Neuronal stem cell (in vitro differentiated cells): Measurements from ENCODE around the gene DLD.

Source experiments
- DNase-seq: peaks from one replicate; pipeline ENCODE4 v3.0.0-alpha.2; 2013; ENCODE audit warnings: low spot score
- H2AFZ ChIP-seq: one replicate; pipeline ENCODE4 v1.6.1; 2013; ENCODE audit warnings: mild to moderate bottlenecking, low read length, inconsistent platforms
- H2AK5ac ChIP-seq: 2 replicates; pipeline ENCODE4 v1.6.1; 2013; ENCODE audit warnings: low read depth, mild to moderate bottlenecking, inconsistent platforms, low read length, moderate library complexity, mixed read lengths
- H2BK120ac ChIP-seq: 2 replicates; pipeline ENCODE4 v1.6.1; 2013; ENCODE audit warnings: low read depth, mild to moderate bottlenecking, inconsistent platforms, low read length, moderate library complexity, mixed read lengths
- H2BK12ac ChIP-seq: one replicate; pipeline ENCODE4 v1.6.1; 2013; ENCODE audit warnings: low read length, inconsistent platforms
- H2BK15ac ChIP-seq: 2 replicates; pipeline ENCODE4 v1.6.1; 2013; ENCODE audit warnings: mild to moderate bottlenecking, low read length, inconsistent platforms, mixed read lengths
- H2BK5ac ChIP-seq: one replicate; pipeline ENCODE4 v1.6.1; 2013; ENCODE audit warnings: inconsistent platforms, mild to moderate bottlenecking, low read length, moderate library complexity
- H3K14ac ChIP-seq: one replicate; pipeline ENCODE4 v1.6.1; 2013; ENCODE audit warnings: low read length, inconsistent platforms
- H3K18ac ChIP-seq: 2 replicates; pipeline ENCODE4 v1.6.1; 2013; ENCODE audit warnings: low read length, inconsistent platforms
- H3K23ac ChIP-seq: 2 replicates; pipeline ENCODE4 v1.6.1; 2013; ENCODE audit warnings: low read depth, mild to moderate bottlenecking, mixed read lengths, low read length, inconsistent platforms; ENCODE audit not compliant: poor library complexity
- H3K27ac ChIP-seq: replicated peaks from 3 replicates; pipeline ENCODE4 v1.5.1; 2013; ENCODE audit warnings: low read length, inconsistent platforms
- H3K27me3 ChIP-seq, 3 experiments: 2 replicates each; pipeline ENCODE4 v1.6.1; 2013; ENCODE audit warnings: low read length in 3 of 3, mild to moderate bottlenecking in 2 of 3, inconsistent platforms in 1 of 3, low read depth in 1 of 3, mixed read lengths in 1 of 3, moderate library complexity in 1 of 3; ENCODE audit not compliant: control insufficient read depth in 3 of 3, insufficient read depth in 3 of 3
- H3K36me3 ChIP-seq, 2 donors: replicated peaks in 1 of 2; 2 replicates each; pipeline ENCODE4 v1.6.1; 2013; ENCODE audit warnings: low read length in 2 of 2; ENCODE audit not compliant: control insufficient read depth in 2 of 2, insufficient read depth in 2 of 2
- H3K4ac ChIP-seq: 2 replicates; pipeline ENCODE4 v1.6.1; 2013; ENCODE audit warnings: inconsistent platforms, mild to moderate bottlenecking, low read length, moderate library complexity
- H3K4me1 ChIP-seq, 2 donors: 1 replicate in 1 of 2; 2 replicates in 1 of 2; pipeline ENCODE4 v1.6.1; 2013; ENCODE audit warnings: low read length in 2 of 2, low read depth in 1 of 2; ENCODE audit not compliant: control insufficient read depth in 2 of 2, insufficient read depth in 1 of 2
- H3K4me2 ChIP-seq: one replicate; pipeline ENCODE4 v1.6.1; 2013; ENCODE audit warnings: mild to moderate bottlenecking, low read length, inconsistent platforms; ENCODE audit not compliant: insufficient read depth, poor library complexity, severe bottlenecking
- H3K4me3 ChIP-seq, 2 donors: 2 replicates each; pipeline ENCODE4 v1.5.1; 2013; ENCODE audit warnings: low read length in 2 of 2, mild to moderate bottlenecking in 2 of 2, inconsistent platforms in 1 of 2, moderate library complexity in 1 of 2
- H3K79me1 ChIP-seq: one replicate; pipeline ENCODE4 v1.6.1; 2013; ENCODE audit warnings: low read depth, mild to moderate bottlenecking, inconsistent platforms, low read length, moderate library complexity
- H3K9ac ChIP-seq: one replicate; pipeline ENCODE4 v1.6.1; 2013; ENCODE audit warnings: mild to moderate bottlenecking, low read depth, low read length, inconsistent platforms; ENCODE audit not compliant: poor library complexity
- H3K9me3 ChIP-seq, 2 donors: replicated peaks in 1 of 2; 2 replicates each; pipeline versions ENCODE3 to v1.6.1; 2013; ENCODE audit warnings: low read length in 2 of 2, mild to moderate bottlenecking in 2 of 2, inconsistent platforms in 1 of 2, low read depth in 1 of 2, mixed read lengths in 1 of 2, moderate library complexity in 1 of 2; ENCODE audit not compliant: control insufficient read depth in 2 of 2, insufficient read depth in 1 of 2
- H4K8ac ChIP-seq: one replicate; pipeline ENCODE4 v1.6.1; 2013; ENCODE audit warnings: low read depth, mild to moderate bottlenecking, inconsistent platforms, low read length, moderate library complexity
- H4K91ac ChIP-seq: one replicate; pipeline ENCODE4 v1.6.1; 2013; ENCODE audit warnings: low read length, low read depth, mild to moderate bottlenecking, inconsistent platforms; ENCODE audit not compliant: poor library complexity
- WGBS, 2 donors: extraction: QIAGEN DNeasy Blood & Tissue Kit; methylation state at CpG; one replicate each; pipeline ENCODE4 v1.1.7; 2013; ENCODE audit warnings: missing lambda C conversion rate in 2 of 2, mixed read lengths in 1 of 2; ENCODE audit not compliant: insufficient read length in 2 of 2, insufficient replicate concordance in 1 of 2; ENCODE audit errors: extremely low coverage in 2 of 2; 5-methylcytosine and 5-hydroxymethylcytosine counted together

The DLD gene

DNA sequence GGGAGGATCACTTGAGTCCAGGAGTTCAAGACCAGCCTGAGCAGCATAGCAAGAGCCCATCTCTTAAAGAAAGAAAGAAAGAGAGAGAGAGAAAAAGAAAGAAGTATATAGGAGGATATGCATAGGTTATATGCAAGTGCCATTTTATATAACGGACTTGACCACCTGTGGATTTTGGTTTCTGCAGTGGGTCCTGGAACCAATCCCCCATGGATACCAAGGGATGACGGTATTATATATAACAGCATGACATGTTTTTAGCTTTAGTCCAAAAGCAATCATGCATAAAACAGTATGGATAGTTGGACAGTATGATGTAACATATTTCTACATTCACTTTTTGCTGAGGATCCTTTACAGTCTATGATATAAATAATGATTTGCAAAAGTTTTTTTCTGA is 45.3 kb downstream of the DLD start:
- Histone ChIP-seq H3K4ac (no peak overlapping the region), H3K36me3 (peaks cover 9 to 73% of the 10 kb centered on the region in 2 donors), H3K9me3 (no peaks in the 10 kb centered on the region), H2BK15ac (no peak overlapping the region), H3K14ac (no peak overlapping the region), H2AFZ (no peak overlapping the region), H4K91ac (no peak overlapping the region), H3K79me1 (peaks cover 2% of the 10 kb centered on the region), H3K23ac (no peak overlapping the region), H2AK5ac (no peak overlapping the region), H4K8ac (no peak overlapping the region), H3K27me3 (no peaks in the 10 kb centered on the region), H2BK12ac (no peak overlapping the region), H2BK5ac (no peak overlapping the region), H3K4me3 (no peak overlapping the region), H3K4me2 (no peak overlapping the region), H3K27ac (no peak overlapping the region), H2BK120ac (no peak overlapping the region), H3K4me1 (peaks cover 16 to 20% of the 10 kb centered on the region in 2 donors), H3K9ac (no peak overlapping the region), H3K18ac (no peak overlapping the region)
- no CpG with 5 or more reads among the region's 2 CpGs for WGBS, 2 donors
- no peak for DNase-seq

DNA sequence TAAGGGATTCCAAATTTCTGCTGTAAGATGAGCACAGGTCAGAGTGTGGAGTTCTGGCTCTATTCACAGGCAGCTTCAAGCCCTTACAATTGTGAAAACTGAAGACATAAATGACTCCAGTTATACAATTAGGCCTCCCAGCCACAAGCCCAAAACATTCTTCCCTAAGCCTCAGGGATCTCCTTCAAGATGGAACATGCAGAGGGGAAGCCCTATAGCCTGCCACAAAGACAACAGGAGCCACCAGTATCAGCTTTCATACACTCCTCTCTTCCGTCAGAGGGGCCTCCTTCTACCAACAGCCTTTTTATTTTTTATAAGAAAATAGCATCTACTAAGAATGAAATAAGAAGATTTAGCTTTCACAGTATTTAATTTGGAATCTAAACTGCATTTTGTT is 46.5 kb downstream of the DLD start:
- Histone ChIP-seq H3K14ac (no peak overlapping the region), H2BK120ac (no peak overlapping the region), H3K27me3 (no peaks in the 10 kb centered on the region), H4K91ac (no peak overlapping the region), H2BK12ac (no peak overlapping the region), H3K4me1 (peaks cover 10 to 15% of the 10 kb centered on the region in 2 donors), H2AK5ac (no peak overlapping the region), H3K9me3 (no peaks in the 10 kb centered on the region), H3K79me1 (peaks cover 2% of the 10 kb centered on the region), H3K4me2 (no peak overlapping the region), H4K8ac (no peak overlapping the region), H2AFZ (no peak overlapping the region), H3K4me3 (no peak overlapping the region), H3K36me3 (peaks cover 12 to 65% of the 10 kb centered on the region in 2 donors), H3K18ac (no peak overlapping the region), H3K27ac (no peak overlapping the region), H3K4ac (no peak overlapping the region), H2BK15ac (no peak overlapping the region), H2BK5ac (no peak overlapping the region), H3K23ac (no peak overlapping the region), H3K9ac (no peak overlapping the region)
- no peak for DNase-seq
- WGBS, 2 donors, result no CpG with 5 or more reads among the region's 1 CpG

DNA sequence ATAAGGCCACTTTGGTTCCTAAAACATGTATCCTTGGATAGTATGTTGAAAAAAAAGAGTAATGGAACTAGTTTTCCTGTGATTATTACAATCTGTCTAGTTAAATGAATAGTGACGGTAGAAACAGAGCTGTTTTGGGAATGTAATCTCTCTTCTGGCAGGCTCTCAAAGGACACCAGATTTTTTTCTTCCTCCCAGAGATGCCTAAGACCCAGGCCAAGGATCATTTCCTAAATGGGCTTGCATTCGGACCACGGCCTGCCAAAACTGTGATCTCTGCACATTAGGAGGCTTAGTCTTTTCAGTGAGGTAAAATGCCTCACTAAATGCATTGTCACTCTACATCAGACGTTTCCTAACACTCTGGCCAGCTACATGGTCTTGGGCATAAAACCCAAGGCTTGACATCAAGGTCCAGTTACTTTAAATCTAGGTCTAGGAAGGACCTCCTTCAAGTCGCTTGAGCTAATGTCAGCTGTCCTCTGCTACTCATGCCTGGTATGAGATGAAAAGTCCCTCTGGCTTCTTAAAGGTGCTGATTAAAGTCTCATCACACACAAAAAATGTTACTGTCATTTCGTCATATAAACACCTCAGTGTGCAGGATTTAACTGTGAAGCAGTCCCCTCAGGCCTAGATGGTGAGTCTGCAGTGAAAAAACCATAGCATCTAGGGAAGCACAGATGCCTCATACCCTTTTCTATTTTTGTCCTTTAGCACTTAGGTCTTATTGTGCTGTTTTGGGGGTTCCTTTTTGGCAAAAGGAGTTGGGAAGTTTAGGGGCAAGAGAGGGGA is 47.7 kb downstream of the DLD start:
- no peak overlapping the region for H4K8ac ChIP-seq
- no peak for DNase-seq
- no peak overlapping the region for H3K23ac ChIP-seq
- H3K27me3 ChIP-seq, result no peaks in the 10 kb centered on the region
- peaks cover 2% of the 10 kb centered on the region for H3K79me1 ChIP-seq
- H3K14ac ChIP-seq, result no peak overlapping the region
- H2BK15ac ChIP-seq, result no peak overlapping the region
- no peak overlapping the region for H3K9ac ChIP-seq
- no peak overlapping the region for H3K27ac ChIP-seq
- no CpG with 5 or more reads among the region's 6 CpGs for WGBS, 2 donors
- H3K18ac ChIP-seq, result no peak overlapping the region
- H3K4me2 ChIP-seq, result no peak overlapping the region
- no peak overlapping the region for H2AK5ac ChIP-seq
- no peak overlapping the region for H2BK12ac ChIP-seq
- H3K4ac ChIP-seq, result no peak overlapping the region
- H3K9me3 ChIP-seq, result no peaks in the 10 kb centered on the region
- no peak overlapping the region for H2AFZ ChIP-seq
- no peak overlapping the region for H2BK120ac ChIP-seq
- H2BK5ac ChIP-seq, result no peak overlapping the region
- peaks cover under 1 to 12% of the 10 kb centered on the region in 2 donors for H3K4me1 ChIP-seq
- H3K36me3 ChIP-seq, result peaks cover 14 to 69% of the 10 kb centered on the region in 2 donors
- H3K4me3 ChIP-seq, result no peak overlapping the region
- H4K91ac ChIP-seq, result no peak overlapping the region

DNA sequence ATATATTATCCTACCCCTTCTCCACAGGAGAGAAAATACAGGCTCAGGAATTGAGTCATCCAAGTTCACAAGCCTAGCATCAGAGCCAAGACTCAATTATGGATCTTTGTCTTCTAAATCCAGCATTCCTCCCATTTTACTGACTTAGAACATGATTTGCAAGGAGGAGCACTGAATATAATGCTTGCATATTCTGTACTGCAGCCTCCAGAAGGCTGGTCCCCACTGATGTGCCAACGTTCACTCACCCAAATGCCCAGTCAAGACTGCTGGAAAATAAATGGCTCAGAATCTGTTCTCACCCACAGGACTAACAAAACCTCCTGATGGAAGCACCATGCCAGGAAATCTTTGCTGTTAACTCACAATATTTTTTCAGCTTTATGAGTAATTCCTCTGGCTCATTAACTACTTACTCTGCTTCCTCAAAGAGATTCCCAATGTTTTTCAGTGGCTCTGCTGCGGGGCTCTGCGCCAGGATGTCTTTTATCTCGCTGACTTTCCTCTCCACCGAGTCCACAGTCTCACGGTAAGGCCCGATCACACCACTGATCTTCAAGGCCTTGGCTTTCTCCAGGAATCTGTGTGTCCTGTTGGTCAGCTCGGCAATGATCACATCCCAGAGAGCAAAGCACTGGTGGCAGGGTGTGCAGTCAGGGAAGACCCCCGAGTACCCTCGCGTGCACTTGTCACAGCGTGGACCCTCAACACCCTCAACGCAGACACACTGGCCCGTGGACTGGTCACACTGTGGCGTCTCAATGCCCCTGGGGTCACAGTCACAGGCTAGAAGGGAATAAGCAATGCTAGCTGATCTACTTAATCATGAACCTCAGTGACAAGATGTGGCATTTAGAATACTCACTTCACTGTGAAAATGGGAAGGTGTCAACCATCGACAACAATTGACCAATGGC is 48.8 kb downstream of the DLD start:
- H2BK15ac ChIP-seq, result no peak overlapping the region
- no peak overlapping the region for H3K27ac ChIP-seq
- no peak for DNase-seq
- H3K79me1 ChIP-seq, result peaks cover 2% of the 10 kb centered on the region
- no peak overlapping the region for H3K4me3 ChIP-seq
- peak overlapping the region; percentile 17 for H3K23ac ChIP-seq
- no peak overlapping the region for H2BK12ac ChIP-seq
- H4K8ac ChIP-seq, result no peak overlapping the region
- no peaks in the 10 kb centered on the region for H3K9me3 ChIP-seq
- no peak overlapping the region for H3K4me2 ChIP-seq
- H3K27me3 ChIP-seq, result no peaks in the 10 kb centered on the region
- no peak overlapping the region for H2AFZ ChIP-seq
- peaks cover 16 to 68% of the 10 kb centered on the region in 2 donors for H3K36me3 ChIP-seq
- H2AK5ac ChIP-seq, result no peak overlapping the region
- WGBS, 2 donors, result no CpG with 5 or more reads among the region's 16 CpGs
- peaks cover 0 to 10% of the 10 kb centered on the region in 2 donors for H3K4me1 ChIP-seq
- no peak overlapping the region for H3K14ac ChIP-seq
- H3K9ac ChIP-seq, result no peak overlapping the region
- H3K4ac ChIP-seq, result no peak overlapping the region
- no peak overlapping the region for H4K91ac ChIP-seq
- no peak overlapping the region for H2BK120ac ChIP-seq
- H3K18ac ChIP-seq, result peak overlapping the region; percentile 14
- no peak overlapping the region for H2BK5ac ChIP-seq
